Left cardiac atrium (tissue), 4 donors: ENCODE measurements around the gene LBHD2. TPM values are rescaled to one million over a fixed set of nuclear protein-coding genes. Genes with fewer than 3 reads are reported as not detected.
A peak's percentile ranks its signal among the peaks of the same experiment; 100 is the strongest.

ENCODE experiments used
- ATAC-seq, 2 donors: fragments of 200-7000 bp; cut with Tn5 transposase; one replicate each; pipeline ENCODE4 v1.9.1; 2020; ENCODE audit warnings: mild to moderate bottlenecking in 2 of 2, moderate library complexity in 2 of 2
- DNase-seq: peaks from one replicate; pipeline ENCODE4 v3.0.0-alpha.2; 2020
- intact Hi-C, 2 donors: fragments of 100-400 bp; cut with DNase I; formaldehyde crosslinking; loops; one replicate each; pipeline versions ENCODE4 v1.14.1 to v1.15.1; 2022 to 2023
- total RNA-seq, 2 donors: library from RNA; stranded (reverse); fragmentation: NEBNext Ultra II Directional; extraction: Animal tissue kit (Norgen Biotek cat#: 25700); gene quantifications; one replicate each; pipeline ENCODE4 v1.2.1, GENCODE V29; 2021
- donor health status: DM: no; HTN: yes; CAD: no.
- donor health status: DM: no; HTN: yes; CAD: no; lungs with severe emphysema.
- donor health status: DM: yes; HTN: yes; CAD: no.
- donor health status: Dilated cardiomyopathy.

Gene LBHD2
- total RNA-seq, 2 donors from 2014 or later: 0.47 TPM; not detected in 1

DNA sequence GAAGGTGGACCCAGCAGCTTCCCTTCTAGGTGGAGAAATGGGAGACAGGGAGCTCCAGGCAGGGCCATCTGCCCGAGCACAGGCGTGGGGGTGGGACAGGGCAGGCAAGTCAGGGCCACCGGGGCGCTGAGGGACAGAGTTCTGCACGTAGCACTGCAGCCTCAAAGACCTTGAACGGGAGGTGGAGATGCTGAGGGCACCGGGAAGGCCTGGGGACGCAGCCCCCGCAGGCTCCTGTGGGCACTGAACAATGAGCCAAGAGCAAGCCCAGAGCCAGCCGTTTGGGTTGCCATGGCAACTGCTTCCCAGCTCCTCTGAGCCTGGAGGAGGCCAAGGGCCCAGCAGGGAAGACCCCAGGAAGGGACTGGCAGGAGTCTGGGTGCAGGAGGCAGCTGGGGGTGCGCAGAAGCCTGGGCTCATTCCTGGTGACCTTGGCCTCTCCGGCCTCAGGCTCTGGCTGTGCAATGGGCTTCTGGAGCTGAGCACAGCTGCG is 3.4 kb downstream of the LBHD2 start:
- DNase-seq: no peak
- no peak for ATAC-seq
- intact Hi-C loops: loop anchor here in 1 of 2 donors (5.0 kb wide), 1 partner anchor 205 kb away; no protein-coding TSS in a partner anchor

DNA sequence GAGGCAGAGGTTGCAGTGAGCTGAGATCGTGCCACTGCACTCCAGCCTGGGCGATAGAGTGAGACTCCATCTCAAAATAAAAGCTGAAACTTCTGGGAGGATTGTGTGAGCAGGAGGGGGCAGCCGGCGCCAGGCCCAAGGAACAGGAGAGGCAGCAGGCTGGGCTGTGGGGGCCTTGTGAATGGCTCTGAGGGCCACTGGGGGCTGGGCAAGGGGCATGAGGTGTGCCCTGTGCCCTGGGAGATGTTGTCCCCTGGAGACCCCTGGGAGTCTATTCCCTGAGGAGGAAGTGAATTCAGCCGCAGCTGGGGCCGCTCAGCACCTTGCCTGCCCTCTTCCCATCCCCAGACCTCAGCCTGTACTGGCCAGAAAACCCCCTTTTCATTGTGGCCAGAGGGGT is 4.9 kb downstream of the LBHD2 start:
- ATAC-seq: no peak
- DNase-seq: no peak
- intact Hi-C loops: loop anchor here in 1 of 2 donors (5.0 kb wide), 1 partner anchor 203 kb away; no protein-coding TSS in a partner anchor

DNA sequence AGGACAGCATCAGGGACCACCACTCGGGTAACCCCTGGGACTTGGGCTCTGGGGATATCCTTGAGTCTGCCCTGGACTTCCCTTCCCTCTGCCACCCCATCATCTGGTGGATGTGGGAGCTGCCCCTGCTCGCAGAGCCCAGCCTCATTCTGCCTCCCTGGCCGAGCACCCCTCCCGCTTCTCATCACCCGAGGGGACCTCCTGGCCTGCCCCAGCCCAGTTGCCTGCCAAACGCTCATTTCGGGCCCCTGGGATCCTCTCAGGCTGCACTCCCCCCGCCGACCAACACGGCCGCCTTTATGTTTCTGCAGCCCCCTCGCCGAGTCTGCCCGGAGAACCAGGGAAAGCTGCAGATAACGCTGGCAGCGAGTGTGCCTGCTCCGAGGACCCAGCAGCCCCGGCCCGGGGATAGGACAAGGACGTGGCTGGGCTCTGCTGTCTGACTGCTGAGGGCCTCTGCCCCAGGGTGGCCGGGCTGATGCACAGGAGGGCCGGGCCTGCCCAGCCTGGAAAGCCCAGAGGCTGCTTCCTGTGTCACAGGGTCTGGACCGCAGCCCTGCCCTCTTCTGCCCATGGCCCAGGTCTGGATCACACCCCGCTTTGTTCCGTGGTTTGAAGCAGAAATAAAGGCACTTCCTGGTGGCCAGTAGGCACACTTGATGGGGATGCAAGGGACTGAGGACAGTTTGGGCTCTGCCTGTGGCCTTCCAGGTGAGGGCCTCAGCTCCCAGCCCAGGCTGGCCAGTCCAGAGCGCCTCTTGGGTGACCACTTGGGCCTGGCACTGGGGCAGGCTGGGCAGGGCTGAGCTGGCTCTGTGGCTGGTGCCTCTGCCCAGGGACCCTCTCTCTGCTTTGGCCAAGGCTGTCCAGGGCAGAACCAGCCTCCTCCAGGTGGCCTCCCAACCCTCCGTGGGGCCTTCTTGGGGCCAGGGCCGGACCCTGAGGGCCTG is 5.7 kb downstream of the LBHD2 start:
- intact Hi-C loops: loop anchor here in 1 of 2 donors (5.0 kb wide), 1 partner anchor 203 kb away; no protein-coding TSS in a partner anchor
- ATAC-seq (no peak), DNase-seq (peak; percentile 20)

DNA sequence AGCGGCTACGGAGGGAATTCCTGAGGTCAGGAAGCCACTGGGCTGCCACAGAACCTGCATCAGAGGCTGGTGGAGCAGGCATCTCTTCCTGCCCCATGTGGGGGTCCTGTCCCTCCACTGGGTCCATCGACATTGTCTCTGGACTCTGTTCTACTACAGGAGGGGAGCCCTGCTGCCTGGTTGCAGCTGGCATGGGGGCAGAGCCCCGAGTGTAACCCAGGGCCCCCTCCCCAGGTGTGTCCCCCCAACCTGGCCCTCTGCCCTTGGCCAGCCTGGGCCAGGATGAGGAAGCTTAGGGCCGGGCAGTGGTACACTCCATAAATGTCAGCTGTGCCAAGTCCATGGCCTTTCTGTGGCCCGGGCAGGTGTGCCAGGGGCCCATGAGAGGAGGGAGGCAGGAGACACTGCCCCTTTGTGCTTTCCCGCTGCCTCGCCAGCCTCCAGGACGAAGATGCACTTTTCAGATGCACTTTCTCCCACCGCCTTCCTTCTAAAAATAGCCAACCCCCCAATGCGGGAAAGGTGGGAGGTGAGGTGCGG is 6.5 kb downstream of the LBHD2 start:
- DNase-seq: peak; percentile 20
- intact Hi-C loops: no loop called here
- no peak for ATAC-seq

DNA sequence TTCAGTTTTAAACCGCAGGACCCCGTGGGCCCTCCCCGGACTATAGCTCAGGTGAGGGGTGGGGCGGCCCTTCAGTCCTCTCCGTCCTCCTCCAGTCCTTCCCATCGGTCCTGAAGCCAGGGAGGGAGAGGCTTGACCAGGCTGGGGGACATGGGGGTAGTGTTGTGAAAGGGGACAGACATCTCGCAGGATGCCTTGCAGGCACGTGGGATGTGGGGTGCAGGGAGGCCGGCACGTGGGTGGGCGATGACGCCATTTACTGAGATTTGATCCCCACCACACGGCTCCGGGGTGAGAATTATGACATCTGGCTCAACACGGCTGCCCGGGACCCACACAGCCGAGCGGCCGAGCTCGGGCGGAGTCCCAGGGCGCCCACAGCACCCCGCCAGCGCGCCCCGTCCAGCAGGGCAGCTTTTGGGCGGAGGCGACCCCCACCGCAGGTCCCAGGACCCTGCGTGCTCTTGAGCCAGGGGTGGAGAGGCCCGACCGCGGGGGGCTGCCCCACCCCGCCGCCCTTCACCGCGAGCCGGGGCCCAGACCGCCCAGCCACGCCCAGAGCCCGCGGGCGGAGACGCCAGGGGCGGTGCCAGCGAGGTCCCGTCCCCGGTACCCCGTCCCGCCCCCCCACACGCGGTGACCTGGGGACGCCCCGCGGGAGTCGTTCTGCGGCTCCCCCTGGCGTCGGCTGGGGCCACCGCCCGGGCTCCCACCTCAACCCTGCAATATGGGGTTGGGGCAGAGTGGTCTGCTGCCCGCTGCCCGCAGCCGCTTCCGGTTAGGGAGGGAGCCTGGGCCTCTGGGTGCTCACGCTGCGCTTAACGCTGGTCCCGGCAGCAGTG is 7.3 kb downstream of the LBHD2 start:
- DNase-seq: peak; percentile 66
- ATAC-seq: peak; percentile 68 to 72

DNA sequence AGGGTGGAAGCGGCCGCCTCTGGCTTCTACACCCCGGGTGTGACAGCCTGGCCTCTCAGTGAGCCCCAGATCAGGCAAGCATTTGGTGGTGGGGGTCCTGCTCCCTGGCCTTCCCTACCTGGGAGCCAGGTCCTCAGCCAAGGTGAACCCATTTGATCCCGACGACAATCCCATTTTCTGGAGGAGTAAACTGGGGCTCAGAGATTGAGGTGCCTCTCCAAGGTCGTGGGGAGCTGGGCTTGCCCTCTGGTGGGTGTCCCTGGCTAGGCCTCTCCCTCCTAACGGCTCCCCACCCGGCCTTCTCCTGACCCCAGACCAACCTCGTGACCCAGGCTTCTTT is 7.8 kb downstream of the LBHD2 start:
- ATAC-seq (no peak), DNase-seq (no peak)
- intact Hi-C loops: no loop called here

More for the DNA sequence above, 7.3 kb downstream of the LBHD2 start:
- intact Hi-C loops: no loop called here

DNA sequence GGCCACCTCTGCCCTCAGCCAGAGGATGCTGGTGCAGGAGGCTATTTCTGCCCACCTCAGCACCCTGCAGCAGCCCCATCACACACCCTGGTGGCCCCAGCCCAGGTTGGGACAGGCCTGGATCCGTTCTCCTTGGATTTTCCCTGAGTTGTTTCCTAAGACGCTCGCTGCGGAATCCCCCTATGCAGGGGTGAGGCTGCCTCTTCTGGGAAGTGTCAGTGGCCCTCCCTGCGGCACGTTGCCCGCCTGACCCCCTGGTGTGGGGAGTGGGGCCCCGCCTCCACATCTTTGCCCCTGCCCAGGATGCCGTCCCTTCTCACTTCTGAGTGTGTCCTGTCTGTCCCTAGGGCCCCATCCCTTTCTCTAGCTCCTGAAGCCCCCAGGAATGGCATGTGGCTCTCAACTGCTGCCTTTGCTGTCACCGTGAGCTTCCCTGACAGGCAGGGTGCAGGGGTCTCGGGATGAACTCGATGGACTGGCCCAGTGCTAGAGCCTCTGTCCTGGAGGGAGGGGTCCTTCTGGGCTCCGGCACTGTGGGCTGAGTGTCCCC is 9.9 kb downstream of the LBHD2 start:
- DNase-seq (no peak), ATAC-seq (no peak)
- intact Hi-C loops: no loop called here

DNA sequence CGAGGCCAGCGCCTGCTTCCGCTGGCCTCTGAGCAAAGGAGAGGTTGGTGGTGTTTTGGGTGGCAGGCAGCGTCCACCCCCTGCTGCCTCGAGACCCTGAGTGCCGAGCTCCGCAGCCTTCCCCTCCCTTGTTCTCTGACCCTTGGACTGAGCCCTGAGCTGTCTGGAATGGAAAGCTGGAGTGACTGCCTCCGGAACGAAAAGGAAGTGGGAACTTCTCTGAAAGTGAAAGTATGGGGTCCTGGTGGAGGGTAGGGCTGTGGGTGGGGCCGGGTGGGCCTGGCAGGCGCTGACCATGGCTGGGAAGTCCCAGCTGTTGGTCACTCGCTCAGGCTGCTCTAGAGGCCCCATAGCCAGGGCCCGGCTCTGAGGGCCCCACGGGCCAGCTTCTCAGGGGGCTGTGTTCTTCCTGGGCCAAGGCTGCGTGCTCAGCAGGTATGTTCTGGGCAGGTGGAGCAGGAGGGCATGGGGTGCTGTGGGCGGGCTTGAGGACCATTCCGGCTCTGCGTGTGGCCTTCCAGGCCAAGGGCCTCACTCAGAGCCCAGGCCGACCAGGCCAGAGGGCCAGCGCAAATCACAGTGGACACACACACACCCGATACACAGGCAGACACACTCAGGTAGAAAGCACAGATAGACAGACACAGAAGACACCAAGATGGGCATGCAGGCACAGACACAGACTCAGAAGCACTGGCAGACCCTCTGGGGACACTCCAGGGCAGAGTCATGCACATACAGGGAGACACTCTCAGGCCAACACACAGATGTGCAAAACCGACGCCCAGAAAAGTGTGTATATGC is 10.6 kb downstream of the LBHD2 start, which contains the start of gene EXOC3L4:
TSS of gene EXOC3L4 (plus strand) at position 320 of the 804 bp plus-strand sequence. CDS start 5,495 bp downstream, outside the sequence.
- DNase-seq: no peak
- peak; percentile 19 to 34 for ATAC-seq
- intact Hi-C loops: no loop called here

DNA sequence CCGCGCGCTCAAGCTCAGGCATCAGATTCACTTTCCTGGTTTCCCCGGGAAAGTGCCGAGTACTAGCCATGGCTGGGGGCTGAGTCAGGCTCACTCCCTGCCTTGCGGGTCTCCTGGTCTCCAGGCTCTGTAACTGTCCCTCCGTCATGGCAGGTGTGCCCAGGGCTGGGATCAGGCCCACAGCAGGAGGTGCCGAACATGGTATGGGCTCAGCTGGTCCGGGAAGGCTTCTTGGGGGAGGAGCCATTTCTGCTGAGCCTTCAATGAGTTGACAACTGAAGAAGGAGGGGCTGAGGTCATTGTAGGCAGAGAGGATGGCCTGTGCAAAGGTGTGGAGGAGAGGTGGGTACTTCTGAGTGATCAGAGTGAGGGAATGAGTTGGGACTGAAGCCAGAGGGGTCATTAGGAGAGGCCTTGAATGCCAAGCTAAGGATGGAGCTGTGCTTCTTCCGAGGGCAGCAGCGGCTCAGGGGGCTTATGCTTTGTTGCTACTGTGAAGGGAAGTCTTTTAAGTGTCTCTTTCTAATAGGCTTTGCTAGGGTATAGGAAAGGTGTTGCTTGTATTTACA is 11.3 kb downstream of the LBHD2 start:
- DNase-seq (peak; percentile 17), ATAC-seq (no peak)
- intact Hi-C loops: no loop called here

DNA sequence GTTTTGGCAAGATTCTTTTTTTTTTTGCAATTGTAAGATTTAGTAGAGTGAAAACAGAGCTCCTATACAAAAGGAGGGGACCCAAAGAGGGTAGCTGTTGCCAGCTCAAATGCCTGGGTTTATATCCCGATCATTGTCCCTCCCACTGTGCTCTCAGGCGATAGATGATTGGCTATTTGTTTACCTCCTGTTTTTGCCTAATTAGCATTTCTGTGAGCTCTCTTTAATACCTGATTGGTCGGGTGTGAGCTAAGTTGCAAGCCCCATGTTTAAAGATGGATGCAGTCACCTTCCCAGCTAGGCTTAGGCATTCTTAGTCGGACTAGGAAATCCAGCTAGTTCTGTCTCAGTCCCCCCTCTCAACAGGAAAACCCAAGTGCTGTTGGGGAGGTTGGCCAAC is 12.4 kb downstream of the LBHD2 start:
- ATAC-seq: no peak
- DNase-seq: no peak
- intact Hi-C loops: no loop called here

DNA sequence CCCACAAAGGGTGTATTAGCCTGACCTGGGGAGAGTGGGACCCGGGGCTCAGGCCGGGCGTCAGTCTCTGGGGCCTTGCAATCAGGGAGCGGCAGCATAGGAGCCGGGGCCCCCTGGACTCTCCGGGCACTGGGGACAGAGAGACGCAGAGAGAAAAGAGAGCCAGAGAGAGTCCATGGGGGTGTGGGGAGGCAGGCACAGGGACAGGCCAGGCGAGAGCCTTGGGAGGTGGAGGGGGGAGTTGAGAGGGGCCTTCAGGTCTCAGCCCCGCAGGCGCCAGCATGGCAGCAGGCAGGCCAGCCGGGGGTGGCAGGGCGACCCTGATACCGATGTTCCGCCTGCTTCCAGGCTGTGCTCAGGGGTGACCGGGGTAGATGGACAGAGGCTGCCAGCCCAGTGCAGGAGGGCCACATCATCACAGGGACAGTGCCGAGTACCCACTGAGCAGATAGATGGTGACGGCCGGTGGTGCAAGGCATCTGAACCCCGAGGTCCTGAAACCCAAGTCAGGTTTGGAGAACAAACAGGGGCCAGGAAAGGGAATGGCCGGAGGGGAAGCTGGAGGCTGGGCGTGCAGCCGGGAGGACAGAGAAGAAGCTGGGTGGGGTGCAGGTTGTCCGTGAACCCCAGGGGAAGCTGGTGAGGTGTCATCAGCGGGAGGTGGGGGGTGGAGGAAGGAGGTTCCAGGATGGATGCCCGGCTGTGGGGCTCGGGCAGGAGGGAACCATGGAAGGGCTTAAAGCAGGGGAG is 13.4 kb downstream of the LBHD2 start:
- ATAC-seq: no peak
- DNase-seq: no peak
- intact Hi-C loops: no loop called here

DNA sequence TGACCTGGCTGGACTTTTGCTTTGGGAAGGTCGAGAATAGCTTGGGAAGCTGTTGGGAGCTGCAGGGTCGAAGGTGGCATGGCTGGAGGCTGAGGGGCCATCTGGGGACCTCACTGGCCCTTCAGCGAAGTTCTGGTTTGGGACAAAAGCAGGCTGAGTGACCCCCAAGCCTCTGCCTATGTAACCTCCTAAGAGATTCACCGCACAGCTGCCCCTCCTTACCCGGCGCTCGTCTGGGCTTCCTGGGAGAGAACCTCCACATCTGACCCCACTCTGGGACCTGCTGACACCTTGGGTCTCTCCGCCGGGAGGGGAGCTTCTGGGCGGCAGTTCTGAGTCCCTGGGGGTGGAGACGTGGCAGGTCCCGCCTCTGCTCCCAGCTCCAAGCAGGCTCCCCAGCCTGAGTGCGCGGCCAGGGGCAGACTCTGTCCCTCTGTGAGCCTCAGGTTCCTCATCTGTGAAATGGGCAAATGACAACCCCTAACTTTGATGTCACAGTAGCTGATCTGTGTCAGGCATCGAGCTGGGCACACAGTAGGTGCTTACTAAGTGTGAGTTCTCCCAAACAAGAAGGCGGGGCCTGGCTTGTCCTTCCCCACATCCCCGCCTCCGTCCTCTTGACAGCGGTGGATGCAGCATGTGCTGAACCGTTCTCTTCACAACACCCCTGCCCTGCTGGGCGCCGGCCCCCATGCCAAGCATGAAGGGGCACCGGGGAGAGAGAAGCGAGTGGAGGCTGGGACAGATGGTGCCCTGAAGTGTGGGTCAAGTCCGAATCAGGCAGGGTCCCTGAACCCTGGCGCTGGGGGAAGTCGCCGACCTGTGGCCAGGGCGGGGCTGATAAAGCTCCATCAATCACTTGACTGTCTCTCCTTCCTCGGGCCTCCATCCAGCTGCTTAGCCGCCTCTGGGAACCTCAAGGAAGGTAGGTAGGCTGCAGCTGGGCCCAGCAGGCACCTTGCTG is 14.3 kb downstream of the LBHD2 start:
- peak; percentile 20 for DNase-seq
- intact Hi-C loops: no loop called here
- ATAC-seq: no peak

DNA sequence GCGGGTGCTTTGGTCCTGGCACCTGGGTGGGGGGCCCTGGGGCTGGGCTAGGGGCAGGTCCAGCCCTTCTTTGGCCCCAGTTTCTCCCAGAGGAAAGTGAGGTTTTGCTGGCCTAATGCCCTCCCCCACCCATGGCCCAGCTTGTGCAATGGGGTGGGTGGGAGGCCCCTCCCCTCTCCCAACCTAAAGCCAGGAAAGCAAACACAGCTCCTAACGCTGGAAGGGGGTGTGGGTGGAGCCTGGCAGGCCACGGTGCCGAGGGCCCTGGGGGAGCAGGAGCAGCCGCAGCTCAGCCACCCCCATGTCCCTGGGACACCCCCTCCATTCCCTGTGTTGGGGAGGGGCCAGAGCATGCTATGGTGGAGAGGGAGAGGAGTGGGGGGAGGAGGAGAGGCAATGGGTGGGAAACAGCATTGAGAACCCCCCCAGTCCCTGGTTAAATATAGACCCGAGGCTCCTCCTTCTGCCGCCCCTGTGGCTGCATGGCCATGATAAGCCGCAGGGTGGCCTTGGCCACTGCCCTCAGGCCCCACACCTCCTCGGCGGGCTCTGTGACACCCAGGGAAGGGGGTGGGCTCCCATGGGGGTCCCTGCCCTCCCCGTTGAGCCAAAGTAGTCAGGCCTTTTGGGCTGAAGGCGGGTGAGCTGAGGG is 15.2 kb downstream of the LBHD2 start:
- DNase-seq (peak; percentile 28), ATAC-seq (no peak)
- intact Hi-C loops: no loop called here

DNA sequence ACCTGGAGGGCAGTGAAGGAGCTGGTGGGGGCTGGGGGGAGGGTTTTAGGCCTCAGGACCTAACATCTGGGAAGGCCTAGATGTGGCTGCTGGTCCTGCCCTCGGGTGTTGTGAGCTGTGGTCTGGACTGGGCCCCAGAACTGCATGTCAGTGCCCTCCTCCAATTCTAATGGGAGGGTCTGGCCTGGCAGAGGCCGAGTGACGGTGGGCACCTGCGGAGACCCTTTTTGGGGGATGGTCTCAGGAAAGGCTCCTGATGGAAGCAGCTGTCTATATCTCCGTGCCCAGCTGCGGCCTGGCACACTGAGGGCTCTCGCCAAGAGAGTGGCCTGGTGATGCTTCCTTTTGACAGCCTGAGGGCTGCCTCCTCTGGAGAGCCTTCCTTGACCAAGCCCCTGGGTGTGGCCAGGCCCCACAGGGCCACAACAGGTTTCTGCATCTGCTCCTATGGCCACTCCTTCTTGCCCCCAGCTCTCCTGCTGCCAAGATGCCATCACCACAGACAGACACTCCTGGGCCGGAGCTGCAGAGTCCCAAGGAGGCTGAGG is 15.8 kb downstream of the LBHD2 start:
- intact Hi-C loops: loop anchor here in 1 of 2 donors (5.0 kb wide), 1 partner anchor 192 kb away; no protein-coding TSS in a partner anchor
- DNase-seq: peak; percentile 15
- no peak for ATAC-seq
